HepG2 (cell line): Measurements from ENCODE around the gene JPH4. TPM values are rescaled to one million over a fixed set of nuclear protein-coding genes. Genes with fewer than 3 reads are reported as not detected.

Source experiments
- BCLAF1 ChIP-seq: fragments of 450-650 bp; IDR thresholded peaks from 2 replicates; pipeline ENCODE4 v1.6.1; 2017; ENCODE audit warnings: mild to moderate bottlenecking
- CEBPZ ChIP-seq: IDR thresholded peaks from 2 replicates; pipeline ENCODE4 v1.6.1; 2012; ENCODE audit warnings: low read length, improper control_type of control experiment
- ELF1 ChIP-seq: sonication (generic); formaldehyde crosslinking; IDR thresholded peaks from 2 replicates; pipeline ENCODE4 v1.4.0; 2020; ENCODE audit warnings: missing genetic modification reagents
- KMT2B ChIP-seq: IDR thresholded peaks from 2 replicates; pipeline ENCODE4 v1.6.1; 2016; ENCODE audit warnings: missing genetic modification reagents, missing compliant biosample characterization
- PATZ1 ChIP-seq: sonication (generic); formaldehyde crosslinking; IDR thresholded peaks from 2 replicates; pipeline ENCODE4 v1.4.0; 2020; ENCODE audit warnings: missing genetic modification reagents
- PAX8 ChIP-seq: sonication (generic); formaldehyde crosslinking; IDR thresholded peaks from 2 replicates; pipeline ENCODE4 v1.8.0; 2022; ENCODE audit warnings: mild to moderate bottlenecking, missing genetic modification reagents, borderline replicate concordance
- RFX1 ChIP-seq: fragments of 450-650 bp; IDR thresholded peaks from 2 replicates; pipeline ENCODE4 v1.6.1; 2017
- TFDP2 ChIP-seq: sonication (generic); formaldehyde crosslinking; IDR thresholded peaks from 2 replicates; pipeline ENCODE4 v1.4.0; 2020; ENCODE audit warnings: missing genetic modification reagents
- ZBTB43 ChIP-seq: sonication (generic); formaldehyde crosslinking; conservative IDR thresholded peaks from 2 replicates; pipeline ENCODE4 v1.4.0; 2020; ENCODE audit warnings: missing genetic modification reagents
- ZC3H13 ChIP-seq: sonication (generic); formaldehyde crosslinking; IDR thresholded peaks from 2 replicates; pipeline ENCODE4 v1.8.1; 2023; ENCODE audit warnings: mild to moderate bottlenecking, missing genetic modification reagents, moderate library complexity
- ZNF18 ChIP-seq: sonication (generic); formaldehyde crosslinking; IDR thresholded peaks from 2 replicates; pipeline ENCODE4 v1.8.0; 2022; ENCODE audit warnings: mild to moderate bottlenecking, missing genetic modification reagents; ENCODE audit not compliant: insufficient replicate concordance
- ZNF564 ChIP-seq: sonication (generic); formaldehyde crosslinking; IDR thresholded peaks from 2 replicates; pipeline ENCODE4 v1.8.1; 2023; ENCODE audit warnings: mild to moderate bottlenecking, missing genetic modification reagents
- ZNF691 ChIP-seq: sonication (generic); formaldehyde crosslinking; IDR thresholded peaks from 2 replicates; pipeline ENCODE4 v1.4.0; 2020; ENCODE audit warnings: missing genetic modification reagents, low read depth, mild to moderate bottlenecking, borderline replicate concordance
- ZSCAN31 ChIP-seq: sonication (generic); formaldehyde crosslinking; IDR thresholded peaks from 2 replicates; pipeline ENCODE4 v1.5.0; 2020; ENCODE audit warnings: low read depth, mild to moderate bottlenecking, missing genetic modification reagents
- polyA plus RNA-seq, 8 experiments: library from polyadenylated mRNA; depleted of rRNA in 3 of 8; stranded (reverse) in 7 of 8; unstranded in 1 of 8; fragments of >200 nt; fragmentation: Illumina TruSeq in 4 of 8; extraction: Trizol in 4 of 8; gene quantifications; 2 replicates each; pipeline versions ENCODE4 v1.2.1 to v1.2.3, GENCODE V29; 2011 to 2016; ENCODE audit warnings: low read depth in 4 of 8, missing spikeins in 1 of 8, mixed read lengths in 1 of 8; ENCODE audit not compliant: insufficient read depth in 1 of 8
- total RNA-seq, 5 experiments: library from RNA; depleted of rRNA; stranded (reverse); fragments of >200 nt; fragmentation: Illumina TruSeq; extraction: Trizol; gene quantifications; 2 replicates each; pipeline ENCODE4 v1.2.3, GENCODE V29; 2016; ENCODE audit warnings: low read depth in 1 of 5

The JPH4 gene
- total and polyA plus RNA-seq, 2 of the 13 experiments (the other 11 are each of a cell fraction or from before 2014, with no cell fraction given), result 0.08 to 0.22 TPM

- TF ChIP-seq ZC3H13 (CRISPR knock-in tag) (no peak), ZNF564 (CRISPR knock-in tag) (0 out of 2 replicates have a peak, but pooled peaks have one; percentile 29), PAX8 (CRISPR knock-in tag) (no peak), ZNF18 (peak; percentile 72), ZSCAN31 (peak; percentile 88), TFDP2 (CRISPR knock-in tag) (peak; percentile 78), PATZ1 (peak; percentile 93), ZBTB43 (CRISPR knock-in tag) (peak; percentile 56; the same call in 1 of the 2 replicates), KMT2B (CRISPR knock-in tag) (peak; percentile 28; the same call in 1 of the 2 replicates), RFX1 (no peak), ELF1 (peak; percentile 31; the same call in 1 of the 2 replicates), CEBPZ (no peak), ZNF691 (CRISPR knock-in tag) (peak; percentile 12; the same call in 1 of the 2 replicates), BCLAF1 (no peak)
Observed at GRCh38 chr14:23551266-23552028, 27.1 kb downstream of the JPH4 start, which contains the start of gene ZFHX2 (continued).
